Coronary artery (tissue), 2 donors: ENCODE measurements around the gene CPO.
"Not testable (repeated sequence)": the region's sequence is repeated elsewhere in the genome, so short reads cannot be mapped to it uniquely, and the experiment has no call there.

Experiments
- DNase-seq: peaks from one replicate; pipeline ENCODE4 v3.0.0-alpha.2; 2017; ENCODE audit warnings: low spot score
- H3K27ac ChIP-seq, 2 donors: fragments of 200-600 bp; sonication (generic); one replicate each; pipeline ENCODE4 v1.5.1; 2016 to 2019
- H3K4me3 ChIP-seq: fragments of 200-600 bp; sonication (generic); 2 replicates; pipeline ENCODE4 v1.5.1; 2016; ENCODE audit warnings: mild to moderate bottlenecking, moderate library complexity
- TF ChIP-seq, protein P1 (sequence below): fragments of 200-600 bp; sonication (generic); IDR thresholded peaks from one replicate; pipeline ENCODE4 v1.5.1; 2019; ENCODE audit warnings: antibody characterized with exemption

CPO gene

DNA sequence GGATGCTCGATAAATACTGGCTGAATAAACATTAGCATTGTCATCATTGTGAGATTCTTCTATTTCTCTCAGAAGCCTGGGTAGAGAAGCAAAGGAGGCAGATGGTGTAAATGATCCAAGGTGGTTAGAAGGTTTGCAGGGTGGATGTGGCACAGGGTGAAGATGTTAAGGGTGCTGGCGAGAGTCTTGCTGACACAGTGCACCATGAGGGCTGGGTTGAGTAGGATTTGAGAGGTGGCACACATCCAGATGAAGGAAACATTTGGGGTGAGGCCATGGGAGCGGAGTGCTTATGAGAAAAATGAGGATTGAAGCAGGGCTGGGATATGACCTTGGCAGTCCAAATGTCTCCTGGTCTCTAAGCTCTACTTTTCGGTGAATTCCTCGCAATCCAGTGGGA, 17.8 kb upstream of the CPO start:
- DNase-seq, result no peak
- Histone ChIP-seq H3K27ac (no peak overlapping the region), H3K4me3 (no peak overlapping the region)
- TF ChIP-seq, protein P1, sequence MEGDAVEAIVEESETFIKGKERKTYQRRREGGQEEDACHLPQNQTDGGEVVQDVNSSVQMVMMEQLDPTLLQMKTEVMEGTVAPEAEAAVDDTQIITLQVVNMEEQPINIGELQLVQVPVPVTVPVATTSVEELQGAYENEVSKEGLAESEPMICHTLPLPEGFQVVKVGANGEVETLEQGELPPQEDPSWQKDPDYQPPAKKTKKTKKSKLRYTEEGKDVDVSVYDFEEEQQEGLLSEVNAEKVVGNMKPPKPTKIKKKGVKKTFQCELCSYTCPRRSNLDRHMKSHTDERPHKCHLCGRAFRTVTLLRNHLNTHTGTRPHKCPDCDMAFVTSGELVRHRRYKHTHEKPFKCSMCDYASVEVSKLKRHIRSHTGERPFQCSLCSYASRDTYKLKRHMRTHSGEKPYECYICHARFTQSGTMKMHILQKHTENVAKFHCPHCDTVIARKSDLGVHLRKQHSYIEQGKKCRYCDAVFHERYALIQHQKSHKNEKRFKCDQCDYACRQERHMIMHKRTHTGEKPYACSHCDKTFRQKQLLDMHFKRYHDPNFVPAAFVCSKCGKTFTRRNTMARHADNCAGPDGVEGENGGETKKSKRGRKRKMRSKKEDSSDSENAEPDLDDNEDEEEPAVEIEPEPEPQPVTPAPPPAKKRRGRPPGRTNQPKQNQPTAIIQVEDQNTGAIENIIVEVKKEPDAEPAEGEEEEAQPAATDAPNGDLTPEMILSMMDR, result no peak

DNA sequence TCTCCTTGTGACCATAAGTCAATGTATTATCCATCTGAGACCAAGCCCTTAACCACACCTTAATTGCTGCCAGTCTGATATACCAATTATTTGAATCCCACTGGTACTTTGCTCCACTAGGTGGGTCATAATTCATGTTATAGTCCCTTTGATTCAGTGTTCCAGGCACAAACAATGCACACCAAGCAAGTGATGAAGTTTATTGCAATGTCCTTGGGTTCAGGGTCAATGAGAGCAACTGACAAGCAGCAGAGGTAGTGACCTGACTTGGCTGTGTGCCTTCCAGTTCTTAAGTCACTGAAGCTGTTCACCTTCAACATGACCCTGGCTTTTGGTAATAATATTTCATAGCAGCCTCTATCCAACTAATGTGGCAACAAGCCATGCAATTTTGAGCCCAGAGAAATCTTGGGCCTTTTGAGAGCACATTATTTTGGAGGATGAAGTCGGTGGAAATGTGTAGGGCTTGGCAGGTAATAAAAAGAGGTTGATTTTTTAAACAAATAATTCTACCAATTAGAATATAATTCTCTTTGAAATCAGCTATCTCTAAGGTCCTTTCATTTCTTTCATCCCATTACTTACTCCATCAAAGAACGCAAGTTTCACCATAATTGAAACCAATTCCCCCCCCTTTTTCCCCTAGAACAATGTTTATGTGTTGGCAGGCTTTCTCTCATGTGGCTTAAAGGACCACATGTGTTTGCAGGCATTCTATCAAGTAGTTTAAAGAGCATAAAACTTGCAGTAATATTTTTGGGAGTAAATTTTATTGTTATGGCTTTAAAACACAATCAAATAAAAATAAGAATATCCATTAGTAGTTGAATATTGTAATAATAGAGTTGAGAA, 3.1 kb upstream of the CPO start:
- TF ChIP-seq, protein P1, result no peak
- no peak overlapping the region for H3K27ac ChIP-seq
- DNase-seq, result no peak
- H3K4me3 ChIP-seq, result no peak overlapping the region

DNA sequence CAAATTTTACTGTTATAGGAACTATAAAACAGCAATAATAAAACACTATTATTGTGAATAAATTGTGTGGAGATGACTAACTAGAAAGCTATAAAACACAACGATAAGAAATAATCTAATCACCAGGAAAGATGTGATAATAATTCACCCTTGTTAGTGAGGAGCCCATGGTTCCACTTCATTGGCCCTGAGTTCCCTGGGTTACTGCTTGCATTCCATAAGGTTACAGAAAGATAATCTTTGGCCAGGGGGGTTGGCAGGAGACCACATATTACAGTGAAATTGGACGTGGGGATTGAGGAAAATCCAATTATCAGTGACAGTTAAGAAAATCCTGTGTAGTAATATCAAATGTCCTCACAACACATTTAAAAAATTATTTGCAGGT, 2.5 kb upstream of the CPO start:
- no peak overlapping the region for H3K4me3 ChIP-seq
- TF ChIP-seq, protein P1, result no peak
- H3K27ac ChIP-seq, result no peak overlapping the region
- no peak for DNase-seq

DNA sequence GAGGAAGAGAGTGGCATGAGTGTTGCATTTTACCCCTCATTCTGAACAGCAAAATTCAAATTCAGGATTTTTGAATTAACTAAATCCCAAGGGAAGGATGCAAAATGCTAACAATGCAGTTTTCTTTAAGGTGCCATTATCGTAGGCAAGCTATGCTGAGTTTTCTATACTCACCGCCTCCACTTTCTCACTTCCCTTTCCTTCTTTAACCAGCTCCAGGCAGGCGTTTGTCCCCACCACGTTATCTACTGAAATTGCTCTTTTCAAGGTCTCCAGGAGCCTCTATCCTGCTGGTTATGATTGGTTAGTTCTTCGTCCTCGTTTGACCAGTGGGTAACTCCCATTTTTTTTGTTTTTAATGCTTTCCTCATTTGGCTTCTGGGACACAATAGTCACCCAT, 1.8 kb upstream of the CPO start:
- no peak overlapping the region for H3K4me3 ChIP-seq
- no peak overlapping the region for H3K27ac ChIP-seq
- DNase-seq, result no peak
- TF ChIP-seq, protein P1, result no peak

DNA sequence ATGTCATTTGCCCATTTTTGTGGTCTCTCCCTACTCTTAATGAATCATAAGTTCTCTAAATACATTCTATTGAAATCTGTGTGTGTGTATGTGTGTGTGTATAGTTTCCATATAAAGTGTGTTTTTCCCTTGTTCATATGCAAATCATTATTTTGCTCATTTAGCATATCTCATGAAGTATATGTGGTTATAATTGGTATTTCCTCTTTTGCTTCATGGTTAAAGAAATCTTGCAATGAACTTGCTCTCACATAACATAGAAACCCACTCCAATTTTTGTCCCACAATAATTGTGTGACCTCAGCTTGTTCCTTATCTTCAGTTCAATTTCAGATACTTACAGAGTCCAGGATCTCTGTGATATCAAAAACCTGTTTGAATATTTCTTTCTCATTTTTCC, 1.2 kb downstream of the CPO start:
- TF ChIP-seq, protein P1, result no peak
- Histone ChIP-seq H3K4me3 (no peak overlapping the region), H3K27ac (no peak overlapping the region)
- no peak for DNase-seq

DNA sequence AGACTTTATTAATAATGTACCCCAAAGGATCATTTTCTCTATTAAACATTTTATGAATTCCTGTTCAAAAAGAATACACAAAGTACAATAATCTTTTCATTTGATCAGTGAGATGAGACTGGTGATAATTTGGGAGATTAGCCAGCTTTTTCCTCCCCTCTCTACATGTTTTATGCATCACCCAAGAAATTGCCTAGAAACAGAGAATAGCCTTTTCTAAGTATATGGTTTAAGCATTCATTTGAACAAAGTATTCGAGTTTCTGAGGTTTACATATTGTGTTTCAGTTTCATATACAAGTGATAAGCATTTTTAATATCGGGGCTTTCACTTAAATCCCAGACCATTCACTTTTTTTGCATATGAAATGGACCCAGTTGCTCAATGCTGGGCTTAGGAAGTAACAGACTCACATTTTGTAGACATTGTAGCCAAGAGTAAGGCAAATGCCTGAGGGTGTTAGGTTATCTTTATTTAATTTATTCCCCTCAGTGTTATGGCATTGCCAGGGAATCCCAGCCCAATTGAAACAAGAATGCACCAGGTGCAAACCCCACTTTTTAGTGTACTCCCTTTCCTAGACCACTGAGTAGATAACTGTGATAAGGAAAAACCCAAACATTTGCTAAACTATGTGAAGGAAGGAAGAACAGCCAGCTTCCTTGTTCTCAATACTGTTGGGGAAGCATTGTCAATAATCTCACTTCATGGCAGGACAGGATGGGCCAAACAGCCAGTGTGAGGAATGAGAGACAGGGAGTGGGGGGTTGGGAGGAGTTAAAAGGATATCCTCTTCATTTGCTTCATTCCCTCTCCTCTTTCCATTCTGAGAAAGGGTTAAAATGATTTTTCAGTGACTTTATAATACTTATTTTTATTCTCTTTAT, 3.5 kb downstream of the CPO start:
- TF ChIP-seq, protein P1, result no peak
- Histone ChIP-seq H3K4me3 (no peak overlapping the region), H3K27ac (no peak overlapping the region)
- no peak for DNase-seq

DNA sequence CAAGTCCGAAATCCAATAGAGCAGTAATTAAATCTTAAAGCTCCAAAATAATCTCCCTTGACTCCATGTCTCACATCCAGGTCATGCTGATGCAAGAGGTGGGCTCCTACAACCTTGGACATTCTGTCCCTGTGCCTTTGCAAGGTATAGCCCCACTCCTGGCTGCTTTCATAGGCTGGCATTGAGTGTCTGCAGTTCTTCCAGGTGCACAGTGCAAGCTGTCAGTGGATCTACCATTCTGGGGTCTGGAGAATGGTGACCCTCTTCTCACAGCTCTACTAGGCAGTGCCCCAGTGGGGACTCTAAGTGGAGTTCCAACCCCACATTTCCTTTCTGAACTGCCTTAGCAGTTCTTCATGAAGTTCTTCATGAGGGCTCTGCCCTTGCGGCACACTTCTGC, 14.1 kb downstream of the CPO start:
- DNase-seq, H3K4me3 ChIP-seq, H3K27ac ChIP-seq: not testable (repeated sequence)
